Keratinocyte (primary cell): ENCODE data around the gene NT5M. TPM values are rescaled to one million over a fixed set of nuclear protein-coding genes. Genes with fewer than 3 reads are reported as not detected.

ENCODE experiments used
- DNase-seq: peaks from one replicate; pipeline ENCODE4 v3.0.0-alpha.2; 2011; ENCODE audit warnings: low read depth, missing footprints, low spot score
- FAIRE-seq: peaks from 2 replicates; lab custom pipeline; 2011; peaks lifted over from hg19 to GRCh38; lab: Jason Lieb, UNC
- H2AFZ ChIP-seq: 2 replicates; pipeline ENCODE4 v1.6.0; 2012; ENCODE audit warnings: low read length, control low read depth, inconsistent platforms; ENCODE audit not compliant: control insufficient read depth
- H3K27ac ChIP-seq: 2 replicates; pipeline ENCODE4 v1.5.1; 2011; ENCODE audit warnings: low read length; ENCODE audit not compliant: control insufficient read depth, insufficient read depth
- H3K27me3 ChIP-seq: 3 replicates; pipeline ENCODE4 v1.6.0; 2011; ENCODE audit warnings: low read length; ENCODE audit not compliant: control insufficient read depth, insufficient read depth; ENCODE audit errors: extremely low read depth
- H3K36me3 ChIP-seq, 2 experiments: 2 replicates in 1 of 2; 3 replicates in 1 of 2; pipeline ENCODE4 v1.5.1; 2011; ENCODE audit warnings: low read length in 2 of 2, mild to moderate bottlenecking in 1 of 2; ENCODE audit not compliant: control insufficient read depth in 2 of 2, insufficient read depth in 2 of 2; ENCODE audit errors: extremely low read depth in 1 of 2
- H3K4me1 ChIP-seq: 3 replicates; pipeline ENCODE4 v1.5.1; 2011; ENCODE audit warnings: low read length; ENCODE audit not compliant: control insufficient read depth, insufficient read depth; ENCODE audit errors: extremely low read depth
- H3K4me2 ChIP-seq: 3 replicates; pipeline ENCODE4 v1.6.0; 2011; ENCODE audit warnings: low read depth, low read length; ENCODE audit not compliant: control insufficient read depth, insufficient read depth; ENCODE audit errors: extremely low read depth
- H3K4me3 ChIP-seq, 3 experiments: fragments of 200-600 bp in 1 of 3; sonication (generic) in 1 of 3; 2 replicates in 2 of 3; 3 replicates in 1 of 3; pipeline ENCODE4 v1.5.1; 2011 to 2016; ENCODE audit warnings: low read length in 3 of 3, mild to moderate bottlenecking in 3 of 3, control low read depth in 2 of 3, inconsistent platforms in 1 of 3, low read depth in 1 of 3, mixed read lengths in 1 of 3, mixed run types in 1 of 3, moderate library complexity in 1 of 3; ENCODE audit not compliant: control insufficient read depth in 2 of 3, insufficient read depth in 2 of 3; ENCODE audit errors: extremely low read depth in 1 of 3
- H3K79me2 ChIP-seq: 2 replicates; pipeline ENCODE4 v1.6.0; 2012; ENCODE audit warnings: low read length; ENCODE audit not compliant: control insufficient read depth, insufficient read depth
- H3K9ac ChIP-seq: 3 replicates; pipeline ENCODE4 v1.6.0; 2011; ENCODE audit warnings: low read length; ENCODE audit not compliant: control insufficient read depth, insufficient read depth; ENCODE audit errors: extremely low read depth
- H3K9me1 ChIP-seq: 3 replicates; pipeline ENCODE4 v1.6.0; 2011; ENCODE audit warnings: low read length; ENCODE audit not compliant: control insufficient read depth, insufficient read depth; ENCODE audit errors: extremely low read depth
- H3K9me3 ChIP-seq: 2 replicates; pipeline ENCODE4 v1.5.1; 2012; ENCODE audit warnings: low read depth, low read length; ENCODE audit not compliant: control insufficient read depth
- H4K20me1 ChIP-seq: 3 replicates; pipeline ENCODE4 v1.6.0; 2011; ENCODE audit warnings: low read length; ENCODE audit not compliant: control insufficient read depth, insufficient read depth; ENCODE audit errors: extremely low read depth
- CTCF ChIP-seq, 3 experiments: IDR thresholded peaks in 1 of 3; conservative IDR thresholded peaks in 1 of 3; optimal IDR thresholded peaks in 1 of 3; 2 replicates in 2 of 3; 3 replicates in 1 of 3; pipeline versions ENCODE3 to v1.5.1; 2011; ENCODE audit warnings: low read length in 3 of 3, mild to moderate bottlenecking in 3 of 3, moderate library complexity in 2 of 3, control low read depth in 1 of 3, inconsistent platforms in 1 of 3; ENCODE audit not compliant: insufficient read depth in 2 of 3; ENCODE audit errors: extremely low read depth in 1 of 3
- EZH2 ChIP-seq: IDR thresholded peaks from one replicate; pipeline ENCODE4 v1.6.1; 2012; ENCODE audit warnings: inconsistent platforms, mild to moderate bottlenecking, low read length, moderate library complexity
- dilution Hi-C: fragments of 300-500 bp; cut with MboI; formaldehyde crosslinking; loops from one replicate; pipeline ENCODE4 v1.7.0; 2020; ENCODE audit warnings: low sequenced_read_pairs; ENCODE audit not compliant: extremely low pct_ligation_motif_present
- polyA plus RNA-seq, 5 experiments: library from polyadenylated mRNA; depleted of rRNA in 3 of 5; stranded (reverse) in 3 of 5; stranded (forward) in 1 of 5; unstranded in 1 of 5; fragments of >200 nt; gene quantifications; 1 replicate in 1 of 5; 2 replicates in 3 of 5; 3 replicates in 1 of 5; pipeline versions ENCODE4 v1.2.1 to v1.2.3, GENCODE V29; 2011 to 2012; ENCODE audit warnings: missing spikeins in 2 of 5, low read depth in 1 of 5, low replicate concordance in 1 of 5

The NT5M gene
- polyA plus RNA-seq, 1 donor (not counting 4 experiments of a cell fraction or from before 2014, with no cell fraction given): 0.16 TPM

GRCh38 chr17:17360087-17360730 is 57.0 kb downstream of the NT5M start:
- Histone ChIP-seq H3K79me2 (no peaks in the 10 kb centered on the region), H3K27ac (no peak overlapping the region), H3K9me3 (no peaks in the 10 kb centered on the region), H3K4me2 (no peak overlapping the region), H3K9me1 (no peaks in the 10 kb centered on the region), H3K4me3 (no peak overlapping the region), H3K4me1 (peaks cover under 1% of the 10 kb centered on the region), H3K36me3 (no peaks in the 10 kb centered on the region), H3K9ac (no peak overlapping the region), H4K20me1 (no peaks in the 10 kb centered on the region), H3K27me3 (peaks cover 11% of the 10 kb centered on the region), H2AFZ (no peak overlapping the region)
- dilution Hi-C loops: no loop called here
- DNase-seq (no peak), FAIRE-seq (no peak)
- TF ChIP-seq CTCF (optimal IDR thresholded peaks at IDR 0.05 in 1 of 3, IDR thresholded peaks at IDR 0.05 in 1 of 3, conservative IDR thresholded peaks at IDR 0.05 in 1 of 3; ENCODE audit: extremely low read depth in 1 of 3, insufficient read depth in 2 of 3, low read length in 3 of 3): no peak
- no peak for TF ChIP-seq EZH2

GRCh38 chr17:17361543-17361866 is 58.3 kb downstream of the NT5M start:
- dilution Hi-C loops: no loop called here
- H3K4me3 ChIP-seq: no peak overlapping the region
- DNase-seq (no peak), FAIRE-seq (no peak)
- H3K9me3 ChIP-seq: no peaks in the 10 kb centered on the region
- H3K4me1 ChIP-seq: no peaks in the 10 kb centered on the region
- H3K27ac ChIP-seq: no peak overlapping the region
- peaks cover 19% of the 10 kb centered on the region for H3K27me3 ChIP-seq
- no peaks in the 10 kb centered on the region for H3K36me3 ChIP-seq
- H3K9me1 ChIP-seq: no peaks in the 10 kb centered on the region
- TF ChIP-seq CTCF (optimal IDR thresholded peaks at IDR 0.05 in 1 of 3, IDR thresholded peaks at IDR 0.05 in 1 of 3, conservative IDR thresholded peaks at IDR 0.05 in 1 of 3; ENCODE audit: extremely low read depth in 1 of 3, insufficient read depth in 2 of 3, low read length in 3 of 3): no peak
- no peak for TF ChIP-seq EZH2
- no peak overlapping the region for H3K4me2 ChIP-seq
- H4K20me1 ChIP-seq: no peaks in the 10 kb centered on the region
- H3K9ac ChIP-seq: no peak overlapping the region
- H2AFZ ChIP-seq: no peak overlapping the region
- no peaks in the 10 kb centered on the region for H3K79me2 ChIP-seq
